K562 (cell line): ENCODE results near the gene FBXO44.
"Not testable (repeated sequence)": the region's sequence is repeated elsewhere in the genome, so short reads cannot be mapped to it uniquely, and the experiment has no call there.

Experiments used
- DACH1 ChIP-seq: fragments of 450-650 bp; IDR thresholded peaks from 2 replicates; pipeline ENCODE4 v1.6.1; 2018; ENCODE audit not compliant: partially characterized antibody
- MAFF ChIP-seq: IDR thresholded peaks from 2 replicates; pipeline ENCODE4 v1.6.1; 2012; ENCODE audit warnings: low read length, improper control_type of control experiment
- NBN ChIP-seq: fragments of 450-650 bp; IDR thresholded peaks from 2 replicates; pipeline ENCODE4 v1.6.1; 2016; ENCODE audit warnings: low read depth, mild to moderate bottlenecking
- POLR2A ChIP-seq: fragments of 450-650 bp; conservative IDR thresholded peaks from 2 replicates; pipeline ENCODE4 v1.6.1; 2016
- STAT5B ChIP-seq: fragments of 250-450 bp; sonication (Bioruptor Pico); IDR thresholded peaks from 2 replicates; pipeline ENCODE4 v1.8.0; 2021; ENCODE audit warnings: mild to moderate bottlenecking, inconsistent platforms
- ZBTB8A ChIP-seq: fragments of 450-650 bp; IDR thresholded peaks from 2 replicates; pipeline ENCODE4 v1.6.1; 2018; ENCODE audit warnings: mild to moderate bottlenecking, moderate library complexity; ENCODE audit not compliant: partially characterized antibody
- TF ChIP-seq, protein P1 (sequence below), 3 experiments: IDR thresholded peaks in 2 of 3; conservative IDR thresholded peaks in 1 of 3; 2 replicates each; pipeline ENCODE4 v1.5.1; 2011 to 2012; ENCODE audit warnings: low read length in 3 of 3, mild to moderate bottlenecking in 3 of 3, control low read depth in 2 of 3, improper control_type of control experiment in 1 of 3, inconsistent platforms in 1 of 3, low read depth in 1 of 3, mixed read lengths in 1 of 3, moderate library complexity in 1 of 3; ENCODE audit not compliant: insufficient read depth in 2 of 3
- TF ChIP-seq, protein P2 (sequence below): sonication (generic); formaldehyde crosslinking; IDR thresholded peaks from 2 replicates; pipeline ENCODE4 v1.9.0; 2022; ENCODE audit warnings: mild to moderate bottlenecking, missing genetic modification reagents
- TF ChIP-seq, protein P3 (sequence below), 2 experiments: fragments of 450-650 bp in 1 of 2; sonication (generic) in 1 of 2; formaldehyde crosslinking in 1 of 2; IDR thresholded peaks in 1 of 2; conservative IDR thresholded peaks in 1 of 2; 2 replicates each; pipeline versions ENCODE4 v1.6.1 to v1.8.1; 2016 to 2023; ENCODE audit warnings: mild to moderate bottlenecking in 2 of 2, moderate library complexity in 2 of 2, inconsistent platforms in 1 of 2, missing genetic modification reagents in 1 of 2

DNA sequence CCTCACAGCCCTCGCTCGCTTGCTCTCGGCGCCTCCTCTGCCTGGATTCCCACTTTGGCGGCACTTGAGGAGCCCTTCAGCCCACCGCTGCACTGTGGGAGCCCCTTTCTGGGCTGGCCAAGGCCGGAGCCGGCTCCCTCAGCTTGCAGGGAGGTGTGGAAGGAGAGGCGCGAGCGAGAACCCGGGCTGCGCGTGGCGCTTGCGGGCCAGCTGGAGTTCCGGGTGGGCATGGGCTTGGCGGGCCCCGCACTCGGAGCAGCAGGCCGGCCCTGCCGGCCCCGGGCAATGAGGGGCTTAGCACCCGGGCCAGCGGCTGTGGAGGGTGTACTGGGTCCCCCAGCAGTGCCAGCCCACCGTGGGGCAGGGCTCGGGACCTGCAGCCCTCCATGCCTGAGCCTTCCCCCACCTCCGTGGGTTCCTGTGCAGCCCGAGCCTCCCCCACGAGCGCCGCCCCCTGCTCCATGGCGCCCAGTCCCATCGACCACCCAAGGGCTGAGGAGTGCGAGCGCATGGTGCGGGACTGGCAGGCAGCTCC lies 46.0 kb upstream of the FBXO44 start:
- not testable (repeated sequence) for TF ChIP-seq DACH1, POLR2A, NBN, MAFF, ZBTB8A, STAT5B
- TF ChIP-seq, protein P1, sequence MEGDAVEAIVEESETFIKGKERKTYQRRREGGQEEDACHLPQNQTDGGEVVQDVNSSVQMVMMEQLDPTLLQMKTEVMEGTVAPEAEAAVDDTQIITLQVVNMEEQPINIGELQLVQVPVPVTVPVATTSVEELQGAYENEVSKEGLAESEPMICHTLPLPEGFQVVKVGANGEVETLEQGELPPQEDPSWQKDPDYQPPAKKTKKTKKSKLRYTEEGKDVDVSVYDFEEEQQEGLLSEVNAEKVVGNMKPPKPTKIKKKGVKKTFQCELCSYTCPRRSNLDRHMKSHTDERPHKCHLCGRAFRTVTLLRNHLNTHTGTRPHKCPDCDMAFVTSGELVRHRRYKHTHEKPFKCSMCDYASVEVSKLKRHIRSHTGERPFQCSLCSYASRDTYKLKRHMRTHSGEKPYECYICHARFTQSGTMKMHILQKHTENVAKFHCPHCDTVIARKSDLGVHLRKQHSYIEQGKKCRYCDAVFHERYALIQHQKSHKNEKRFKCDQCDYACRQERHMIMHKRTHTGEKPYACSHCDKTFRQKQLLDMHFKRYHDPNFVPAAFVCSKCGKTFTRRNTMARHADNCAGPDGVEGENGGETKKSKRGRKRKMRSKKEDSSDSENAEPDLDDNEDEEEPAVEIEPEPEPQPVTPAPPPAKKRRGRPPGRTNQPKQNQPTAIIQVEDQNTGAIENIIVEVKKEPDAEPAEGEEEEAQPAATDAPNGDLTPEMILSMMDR (IDR thresholded peaks at IDR 0.05 in 2 of 3, conservative IDR thresholded peaks at IDR 0.05 in 1 of 3; ENCODE audit: insufficient read depth in 2 of 3, low read depth in 1 of 3, low read length in 3 of 3) = not testable (repeated sequence)
- TF ChIP-seq, protein P2, sequence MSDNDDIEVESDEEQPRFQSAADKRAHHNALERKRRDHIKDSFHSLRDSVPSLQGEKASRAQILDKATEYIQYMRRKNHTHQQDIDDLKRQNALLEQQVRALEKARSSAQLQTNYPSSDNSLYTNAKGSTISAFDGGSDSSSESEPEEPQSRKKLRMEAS (CRISPR knock-in tag) = not testable (repeated sequence)
- TF ChIP-seq, protein P3, sequence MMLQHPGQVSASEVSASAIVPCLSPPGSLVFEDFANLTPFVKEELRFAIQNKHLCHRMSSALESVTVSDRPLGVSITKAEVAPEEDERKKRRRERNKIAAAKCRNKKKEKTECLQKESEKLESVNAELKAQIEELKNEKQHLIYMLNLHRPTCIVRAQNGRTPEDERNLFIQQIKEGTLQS (IDR thresholded peaks at IDR 0.05) = not testable (repeated sequence)
- TF ChIP-seq, protein P3 (CRISPR knock-in tag; conservative IDR thresholded peaks at IDR 0.05) = not testable (repeated sequence)
